SK-N-SH (cell line): ENCODE measurements around the gene MFAP4. TPM values are rescaled to one million over a fixed set of nuclear protein-coding genes. Genes with fewer than 3 reads are reported as not detected.

Experiments used
- CHD2 ChIP-seq: fragments of 150-350 bp; IDR thresholded peaks from 2 replicates; pipeline ENCODE4 v1.6.1; 2018; ENCODE audit warnings: low read length; ENCODE audit not compliant: partially characterized antibody
- CTCF ChIP-seq: fragments of 200-600 bp; sonication (generic); IDR thresholded peaks from 2 replicates; pipeline ENCODE4 v1.6.1; 2017; ENCODE audit warnings: antibody characterized with exemption, mild to moderate bottlenecking, moderate library complexity
- ELF1 ChIP-seq: IDR thresholded peaks from 2 replicates; pipeline ENCODE4 v1.4.0; 2012
- EP300 ChIP-seq, 2 experiments: IDR thresholded peaks; 2 replicates each; pipeline versions ENCODE4 v1.4.0 to v1.6.1; 2012; ENCODE audit warnings: borderline replicate concordance in 1 of 2, low read depth in 1 of 2, low read length in 1 of 2
- FOXJ3 ChIP-seq: sonication (generic); formaldehyde crosslinking; IDR thresholded peaks from 2 replicates; pipeline ENCODE4 v1.5.1; 2020; ENCODE audit warnings: mild to moderate bottlenecking, missing genetic modification reagents
- MAX ChIP-seq: IDR thresholded peaks from 2 replicates; pipeline ENCODE4 v1.4.0; 2012; ENCODE audit warnings: low read depth
- MXI1 ChIP-seq: IDR thresholded peaks from 2 replicates; pipeline ENCODE4 v1.6.1; 2012; ENCODE audit warnings: mild to moderate bottlenecking, low read depth, low read length, improper control_type of control experiment
- NRF1 ChIP-seq: IDR thresholded peaks from 2 replicates; pipeline ENCODE4 v1.6.1; 2012; ENCODE audit warnings: low read depth, mild to moderate bottlenecking, low read length
- POLR2AphosphoS5 ChIP-seq: IDR thresholded peaks from 2 replicates; pipeline ENCODE4 v1.6.1; 2012; ENCODE audit warnings: low read depth, low read length
- SIN3A ChIP-seq: IDR thresholded peaks from 2 replicates; pipeline ENCODE4 v1.6.1; 2012; ENCODE audit warnings: low read depth, mild to moderate bottlenecking, low read length, moderate library complexity, borderline replicate concordance
- SMC3 ChIP-seq: IDR thresholded peaks from 2 replicates; pipeline ENCODE4 v1.6.1; 2012; ENCODE audit warnings: low read depth, low read length, improper control_type of control experiment
- TAF1 ChIP-seq: IDR thresholded peaks from 2 replicates; pipeline ENCODE4 v1.6.1; 2012; ENCODE audit warnings: low read depth, mild to moderate bottlenecking, low read length, moderate library complexity, borderline replicate concordance
- TCF12 ChIP-seq: IDR thresholded peaks from 2 replicates; pipeline ENCODE4 v1.4.0; 2012
- USF2 ChIP-seq: fragments of 150-350 bp; IDR thresholded peaks from 2 replicates; pipeline ENCODE4 v1.6.1; 2017; ENCODE audit warnings: antibody characterized with exemption, low read length, low read depth, borderline replicate concordance
- ZBTB33 ChIP-seq: IDR thresholded peaks from 2 replicates; pipeline ENCODE4 v1.4.0; 2012; ENCODE audit warnings: low read depth, borderline replicate concordance
- polyA plus RNA-seq, 3 experiments: library from polyadenylated mRNA; depleted of rRNA; stranded (reverse); fragments of >200 nt; gene quantifications; 2 replicates each; pipeline ENCODE4 v1.2.3, GENCODE V29; 2012

Gene MFAP4
- polyA plus RNA-seq, 1 of the 3 experiments (the other 2 are of a cell fraction): 120 TPM

GRCh38 chr17:19410875-19411620 is 24.1 kb upstream of the MFAP4 start, which contains the start of gene RNF112 (continued):
- TF ChIP-seq CTCF (peak; percentile 47), MAX (0 out of 2 replicates have a peak, but pooled peaks have one; percentile 35), ELF1 (no peak), EP300 (IDR thresholded peaks at IDR 0.05; ENCODE audit: borderline replicate concordance in 1 of 2, low read depth in 1 of 2, low read length in 1 of 2) (no peak), SIN3A (0 out of 2 replicates have a peak, but pooled peaks have one; percentile 16), TAF1 (no peak), FOXJ3 (CRISPR knock-in tag) (no peak), ZBTB33 (no peak), CHD2 (peak; percentile 65), USF2 (no peak), TCF12 (no peak), NRF1 (no peak), SMC3 (peak; percentile 59), POLR2AphosphoS5 (no peak), MXI1 (peak; percentile 45; the same call in 1 of the 2 replicates)
- TF ChIP-seq, all 33 proteins: peak for 10
